ENCODE results near the gene TH.

Gene TH

DNA sequence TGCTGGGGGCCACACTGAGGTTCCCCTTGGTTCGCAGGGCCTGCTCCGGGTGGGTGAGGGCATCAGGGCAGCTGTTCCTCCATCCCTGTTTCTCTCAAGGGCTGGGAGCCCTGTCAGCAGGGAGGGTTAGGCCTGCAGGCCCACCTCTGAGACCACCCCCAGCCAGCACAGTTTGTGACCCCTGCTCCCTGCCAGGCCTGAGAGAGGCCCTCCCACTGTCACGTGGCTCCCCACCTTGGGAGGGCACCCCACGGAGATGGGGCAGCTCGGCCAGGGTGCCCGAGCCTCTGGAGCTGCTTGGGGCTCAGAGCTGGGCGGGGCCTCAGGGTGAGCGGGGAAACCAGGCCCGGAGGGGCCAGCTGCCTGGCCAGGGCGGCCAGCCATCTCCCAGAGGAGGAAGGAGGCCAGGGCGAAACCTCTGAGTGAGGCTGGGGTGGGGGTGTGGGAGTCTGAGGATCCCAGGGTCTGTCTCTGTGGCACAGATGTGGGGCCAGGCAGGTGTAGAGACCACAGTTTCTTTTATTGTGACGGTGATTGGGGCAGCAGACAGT lies 8.1 kb downstream of the TH start:
- no peak for DNase-seq (ENCODE audit: low read depth in 1 of 2, low spot score in 1 of 2)

GRCh38 chr11:2160736-2161259 lies 10.8 kb downstream of the TH start, which contains the start of gene INS:
Gene INS (minus strand): TSS chr11:2161209. CDS start chr11:2160971, 238 bp downstream.
- no peak for DNase-seq (ENCODE audit: low read depth in 1 of 2, low spot score in 1 of 2)

- DNase-seq (ENCODE audit: low read depth in 1 of 2, low spot score in 1 of 2) = no peak
Measured at GRCh38 chr11:2159536-2160413, 11.8 kb downstream of the TH start.

GRCh38 chr11:2158966-2159365 lies 12.6 kb downstream of the TH start:
- no peak for DNase-seq (ENCODE audit: low read depth in 1 of 2, low spot score in 1 of 2)

DNA sequence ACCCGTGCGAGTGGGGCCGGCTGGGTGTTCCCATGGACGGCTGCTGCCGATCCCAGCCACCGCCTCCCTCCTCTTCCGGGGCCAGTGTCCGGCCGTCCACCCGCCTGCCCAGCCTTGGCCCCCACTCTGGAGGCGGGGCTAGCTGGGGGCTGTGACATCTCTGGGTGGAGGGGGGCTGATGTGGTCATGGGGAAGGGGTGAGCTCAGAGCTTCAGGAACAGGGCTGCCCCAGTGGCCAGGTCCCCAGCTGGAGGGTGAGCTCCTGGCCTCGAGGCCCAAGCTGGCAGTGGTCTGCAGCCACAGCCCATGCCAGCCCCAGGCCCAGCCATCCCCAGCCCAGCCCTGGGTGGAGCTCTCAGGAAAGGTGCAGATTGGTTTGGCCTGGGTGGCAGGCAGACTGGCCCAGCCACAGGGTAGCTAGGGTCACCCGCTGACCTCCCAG lies 13.3 kb downstream of the TH start:
- no peak for DNase-seq (ENCODE audit: low read depth in 1 of 2, low spot score in 1 of 2)

- DNase-seq (ENCODE audit: low read depth in 1 of 2, low spot score in 1 of 2) = no peak
Measured at GRCh38 chr11:2157294-2158040, 14.1 kb downstream of the TH start.

GRCh38 chr11:2156416-2157182 lies 15.0 kb downstream of the TH start:
- DNase-seq (ENCODE audit: low read depth in 1 of 2, low spot score in 1 of 2) = peak; percentile 10 to 43

DNA sequence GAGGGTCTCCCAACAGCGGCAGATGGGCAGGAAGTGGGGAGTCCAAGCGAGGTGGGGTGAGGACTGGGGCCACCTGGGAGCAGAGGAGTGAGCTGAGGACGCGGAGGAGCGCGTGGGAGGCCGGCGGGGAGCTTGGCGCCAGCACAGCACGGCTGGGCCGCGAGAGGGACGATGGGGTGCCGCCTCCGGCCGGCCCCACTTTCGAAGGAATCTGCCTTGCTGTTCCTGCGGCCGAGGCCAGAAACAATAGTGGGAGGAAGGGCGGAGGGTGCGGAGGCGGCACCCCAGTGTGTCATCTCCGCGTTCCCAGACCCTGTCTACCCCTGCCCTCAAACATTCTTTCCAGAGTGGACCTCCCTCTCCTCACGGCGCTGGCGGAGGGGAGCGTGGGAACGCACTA lies 16.1 kb downstream of the TH start:
- DNase-seq (ENCODE audit: low read depth in 1 of 2, low spot score in 1 of 2) = no peak

- no peak for DNase-seq (ENCODE audit: low read depth in 1 of 2, low spot score in 1 of 2)
Measured at GRCh38 chr11:2154889-2155288, 16.7 kb downstream of the TH start.

DNA sequence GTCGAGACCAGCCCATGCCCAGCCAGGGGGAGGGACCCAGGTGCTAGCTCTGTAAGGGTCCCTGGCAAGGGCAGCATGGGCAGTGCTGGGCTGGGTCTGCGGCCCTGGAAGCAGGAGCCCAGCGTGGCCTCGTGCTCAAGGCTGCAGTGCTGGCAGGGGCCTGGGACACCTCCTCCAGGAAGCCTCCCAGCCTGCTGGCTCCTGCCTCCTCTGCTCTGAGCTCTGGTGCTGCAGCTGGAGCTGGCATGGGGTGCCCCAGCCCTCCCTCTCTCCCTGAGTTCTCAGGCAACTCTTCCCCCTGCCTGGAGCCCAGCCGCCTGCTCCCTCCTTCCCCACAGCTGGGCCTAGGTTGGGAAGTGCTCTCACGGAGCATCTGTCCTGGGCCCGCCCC lies 17.4 kb downstream of the TH start:
- DNase-seq (ENCODE audit: low read depth in 1 of 2, low spot score in 1 of 2) = no peak

DNA sequence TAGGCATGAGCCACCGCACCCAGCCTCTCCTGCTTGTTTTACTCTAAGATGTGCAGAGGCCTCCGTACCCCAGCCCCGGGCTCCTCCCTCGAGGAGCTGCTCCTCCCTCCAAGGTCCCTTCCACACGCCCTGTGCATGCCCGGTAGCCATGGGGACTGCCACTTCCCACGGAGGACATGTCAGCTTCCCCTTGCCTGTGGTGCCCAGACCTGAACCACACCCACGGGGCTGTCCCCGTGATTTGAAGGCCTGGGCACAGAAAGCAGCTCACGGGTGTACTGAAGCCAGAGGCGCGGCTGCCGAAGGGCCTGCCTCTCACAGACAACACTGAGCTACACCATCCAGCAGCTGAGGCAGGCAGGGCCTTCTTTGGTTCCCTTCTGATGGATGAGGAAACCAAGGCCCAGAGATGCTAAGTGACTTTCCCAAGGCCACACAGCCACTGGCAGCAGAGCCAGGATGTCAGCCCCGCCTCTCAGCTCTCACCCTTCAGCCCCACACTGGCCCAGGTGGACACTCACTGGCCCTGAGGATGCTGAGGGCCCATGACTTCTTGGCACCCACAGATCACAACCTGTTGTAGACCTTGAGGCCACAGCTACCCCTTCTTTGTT lies 17.9 kb downstream of the TH start:
- DNase-seq (ENCODE audit: low read depth in 1 of 2, low spot score in 1 of 2) = no peak

DNA sequence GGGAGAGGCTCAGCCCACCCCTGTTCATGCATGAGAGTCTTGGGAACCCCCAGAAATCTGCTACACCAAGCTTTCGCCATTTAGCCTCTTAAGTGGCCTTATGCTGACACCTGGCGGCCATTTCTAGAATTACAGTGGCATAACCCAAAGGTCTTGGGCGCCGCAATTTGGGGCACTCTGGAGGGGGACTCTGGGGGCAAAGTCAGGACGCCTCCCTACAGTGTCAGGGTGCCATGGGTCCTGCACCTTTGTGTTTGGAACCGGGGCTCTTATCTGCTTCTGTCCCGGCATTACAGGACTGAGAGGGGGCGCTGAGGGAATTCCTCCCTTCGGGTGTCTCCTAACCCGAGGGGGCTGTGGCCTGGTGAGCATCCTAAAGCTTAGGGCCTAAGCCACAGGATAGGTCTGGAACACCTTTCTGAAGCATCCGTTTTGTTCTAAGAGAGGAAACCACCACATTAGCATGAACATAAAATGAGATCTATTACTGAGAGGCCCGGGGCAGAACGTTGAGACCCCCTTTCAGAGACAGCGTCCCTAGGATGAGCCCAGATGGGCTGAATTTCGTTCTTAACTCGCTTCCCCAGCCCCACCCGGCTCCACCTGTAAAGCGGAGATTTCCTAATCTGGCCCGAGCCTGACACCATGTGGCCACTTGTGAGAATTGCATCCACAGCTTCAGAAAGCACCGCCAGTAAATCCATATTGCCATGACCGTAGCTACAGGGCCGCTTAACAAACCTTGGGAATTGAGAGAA lies 19.9 kb downstream of the TH start:
- peak; percentile 52 to 65 for DNase-seq (ENCODE audit: low read depth in 1 of 2, low spot score in 1 of 2)

DNA sequence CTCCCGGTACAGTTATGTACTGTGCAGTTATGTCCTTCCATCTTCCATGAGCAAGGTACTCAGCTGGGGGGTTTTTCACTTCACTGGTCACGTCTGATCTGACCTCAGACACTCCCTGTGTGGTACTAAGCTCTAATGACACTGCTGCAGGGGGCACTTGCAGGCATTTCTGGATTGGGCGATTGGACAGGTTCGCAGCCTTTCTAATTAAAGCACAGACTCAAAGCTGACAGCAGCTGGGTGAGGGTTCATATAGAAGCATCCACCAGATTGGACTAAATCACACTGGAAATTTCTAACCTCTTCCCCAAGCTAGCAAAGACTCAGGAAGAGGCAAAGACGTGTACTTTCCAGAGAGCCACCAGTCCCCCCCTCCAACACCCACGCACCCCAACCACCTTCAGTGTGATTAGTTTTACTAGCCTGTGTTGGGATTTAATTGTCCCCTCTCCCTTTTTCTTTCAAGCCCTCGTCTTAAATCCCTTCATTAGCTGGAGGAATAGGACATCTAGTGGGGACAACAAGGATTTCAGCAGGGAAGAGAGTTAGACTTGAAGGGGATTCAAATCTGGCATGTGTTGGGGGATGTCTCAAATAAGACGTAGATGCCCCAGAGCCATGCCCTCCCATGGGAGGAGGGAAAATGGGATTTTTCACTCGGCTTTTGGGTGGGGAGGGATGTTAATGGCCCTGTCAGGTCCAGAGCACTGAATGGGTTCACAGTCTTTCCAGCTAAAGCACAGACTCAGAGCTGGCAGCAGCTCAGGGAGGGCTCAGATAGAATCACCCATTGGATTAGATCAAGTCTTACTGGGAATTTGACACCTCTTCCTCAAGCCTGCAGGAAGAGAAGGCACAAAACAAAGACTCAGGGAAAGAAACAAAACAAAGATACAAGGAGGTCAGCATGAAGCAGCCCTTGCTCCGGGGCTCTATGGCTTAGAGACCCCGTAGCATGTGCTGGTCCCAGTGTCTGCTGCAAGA lies 21.5 kb downstream of the TH start:
- DNase-seq (ENCODE audit: low read depth in 1 of 2, low spot score in 1 of 2) = no peak

DNA sequence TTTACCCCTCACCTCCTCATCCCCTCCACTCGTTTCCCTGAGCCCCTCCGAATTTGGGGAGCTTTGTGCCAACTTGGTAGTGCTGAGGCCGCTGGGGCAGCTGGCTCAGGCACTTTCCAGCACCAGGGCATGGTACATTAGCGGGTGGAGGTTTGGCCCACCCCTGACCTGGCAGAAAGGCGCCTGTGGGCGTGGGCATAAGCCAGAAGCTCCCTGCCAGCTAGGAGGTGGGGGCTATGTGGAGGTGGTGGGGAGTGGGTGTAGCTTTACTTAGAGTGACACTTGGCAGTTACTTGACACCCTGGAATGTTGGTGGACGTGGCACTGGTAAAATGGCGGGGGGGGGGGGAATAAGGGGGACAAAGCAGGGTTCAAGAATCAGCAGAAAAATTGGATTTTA lies 22.2 kb downstream of the TH start:
- no peak for DNase-seq (ENCODE audit: low read depth in 1 of 2, low spot score in 1 of 2)

DNA sequence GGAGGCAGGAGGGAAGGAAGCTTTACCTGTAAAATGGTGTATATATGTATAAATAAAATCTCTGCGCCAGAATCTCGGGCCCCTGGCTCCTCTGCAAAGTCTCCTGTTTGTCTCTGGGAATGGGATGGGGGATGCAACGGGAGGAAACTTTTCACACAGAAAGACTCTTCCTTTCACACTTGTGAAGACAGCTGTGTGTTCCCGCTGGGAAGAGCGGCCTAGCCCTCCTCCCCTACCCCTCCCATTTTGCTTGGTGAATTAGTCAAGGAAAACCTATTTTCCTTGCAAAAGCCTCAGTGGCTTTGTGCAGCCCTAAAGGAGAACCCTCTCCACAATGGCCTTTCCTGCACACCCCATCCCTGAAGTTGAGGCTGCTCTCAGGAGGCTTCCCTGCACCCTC lies 23.0 kb downstream of the TH start:
- DNase-seq (ENCODE audit: low read depth in 1 of 2, low spot score in 1 of 2) = no peak

- no peak for DNase-seq (ENCODE audit: low read depth in 1 of 2, low spot score in 1 of 2)
Measured at GRCh38 chr11:2147391-2147790, 24.2 kb downstream of the TH start.

DNA sequence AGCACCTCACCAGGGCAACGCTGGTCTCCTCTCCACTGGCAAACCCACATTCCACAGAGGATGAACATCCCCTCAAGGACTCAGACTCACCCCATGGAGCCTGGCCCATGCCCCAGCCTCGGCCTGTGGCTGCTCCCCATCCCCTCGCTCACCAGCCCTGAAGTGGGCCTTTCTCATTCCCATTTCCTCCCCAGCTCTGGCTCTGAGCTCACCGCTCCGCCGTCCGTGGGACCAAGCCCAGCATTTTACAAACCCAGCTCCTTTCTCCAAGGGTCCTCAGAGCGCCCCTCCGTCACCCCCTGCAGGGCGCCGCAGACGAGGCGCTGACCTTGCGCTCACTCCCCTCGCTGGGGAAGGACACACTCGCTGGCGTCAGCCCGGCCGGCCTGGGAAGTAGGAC lies 25.6 kb downstream of the TH start:
- DNase-seq (ENCODE audit: low read depth in 1 of 2, low spot score in 1 of 2) = no peak

GRCh38 chr11:2144544-2145248 lies 26.9 kb downstream of the TH start:
- DNase-seq (ENCODE audit: low read depth in 1 of 2, low spot score in 1 of 2) = no peak

Data from stimulated activated CD4-positive, alpha-beta T cell treated with anti-CD3 and anti-CD28 coated beads, Interleukin-15, amount 100 ng/mL, for 1 hour (primary cell).